ENCODE results near the gene WDR48. TPM values are rescaled to one million over a fixed set of nuclear protein-coding genes. Genes with fewer than 3 reads are reported as not detected.

Gene WDR48
- total and polyA plus RNA-seq, 2 experiments from 2014 or later: 27.2 to 54.3 TPM

DNA sequence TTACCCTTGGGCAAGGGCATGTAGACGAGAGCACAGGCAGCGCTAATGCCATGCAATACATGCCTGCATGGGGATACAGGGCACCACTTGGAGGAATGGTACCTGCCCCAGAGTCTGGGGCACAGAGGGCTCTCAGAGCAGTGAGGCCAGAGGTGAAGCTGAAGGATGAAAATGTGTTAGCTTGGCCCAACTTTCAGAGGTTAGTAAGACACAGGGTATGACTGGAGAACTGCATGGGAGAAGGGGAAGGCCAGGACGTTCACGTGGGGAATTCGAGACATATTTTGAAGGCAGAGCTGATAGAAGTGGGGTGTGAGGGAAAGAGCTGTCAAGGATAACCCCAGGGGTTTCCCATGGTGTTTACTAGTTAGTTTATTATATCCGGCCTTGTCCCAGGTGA, 82.0 kb downstream of the WDR48 start:
- H3K79me2 ChIP-seq (replicated peaks; ENCODE audit: insufficient read depth): no peaks in the 10 kb centered on the region
- H3K4me1 Mint-ChIP-seq: no peaks in the 10 kb centered on the region; the same call in 2 of the 3 replicates
- DNase-seq (ENCODE audit: low spot score) (no peak), ATAC-seq (no peak)
- H3K27me3 Mint-ChIP-seq (ENCODE audit: insufficient read depth, low read depth, poor library complexity): peaks cover 5% of the 10 kb centered on the region
- no peaks in the 10 kb centered on the region for H3K36me3 Mint-ChIP-seq (ENCODE audit: low read depth)
- TF ChIP-seq, protein P1, sequence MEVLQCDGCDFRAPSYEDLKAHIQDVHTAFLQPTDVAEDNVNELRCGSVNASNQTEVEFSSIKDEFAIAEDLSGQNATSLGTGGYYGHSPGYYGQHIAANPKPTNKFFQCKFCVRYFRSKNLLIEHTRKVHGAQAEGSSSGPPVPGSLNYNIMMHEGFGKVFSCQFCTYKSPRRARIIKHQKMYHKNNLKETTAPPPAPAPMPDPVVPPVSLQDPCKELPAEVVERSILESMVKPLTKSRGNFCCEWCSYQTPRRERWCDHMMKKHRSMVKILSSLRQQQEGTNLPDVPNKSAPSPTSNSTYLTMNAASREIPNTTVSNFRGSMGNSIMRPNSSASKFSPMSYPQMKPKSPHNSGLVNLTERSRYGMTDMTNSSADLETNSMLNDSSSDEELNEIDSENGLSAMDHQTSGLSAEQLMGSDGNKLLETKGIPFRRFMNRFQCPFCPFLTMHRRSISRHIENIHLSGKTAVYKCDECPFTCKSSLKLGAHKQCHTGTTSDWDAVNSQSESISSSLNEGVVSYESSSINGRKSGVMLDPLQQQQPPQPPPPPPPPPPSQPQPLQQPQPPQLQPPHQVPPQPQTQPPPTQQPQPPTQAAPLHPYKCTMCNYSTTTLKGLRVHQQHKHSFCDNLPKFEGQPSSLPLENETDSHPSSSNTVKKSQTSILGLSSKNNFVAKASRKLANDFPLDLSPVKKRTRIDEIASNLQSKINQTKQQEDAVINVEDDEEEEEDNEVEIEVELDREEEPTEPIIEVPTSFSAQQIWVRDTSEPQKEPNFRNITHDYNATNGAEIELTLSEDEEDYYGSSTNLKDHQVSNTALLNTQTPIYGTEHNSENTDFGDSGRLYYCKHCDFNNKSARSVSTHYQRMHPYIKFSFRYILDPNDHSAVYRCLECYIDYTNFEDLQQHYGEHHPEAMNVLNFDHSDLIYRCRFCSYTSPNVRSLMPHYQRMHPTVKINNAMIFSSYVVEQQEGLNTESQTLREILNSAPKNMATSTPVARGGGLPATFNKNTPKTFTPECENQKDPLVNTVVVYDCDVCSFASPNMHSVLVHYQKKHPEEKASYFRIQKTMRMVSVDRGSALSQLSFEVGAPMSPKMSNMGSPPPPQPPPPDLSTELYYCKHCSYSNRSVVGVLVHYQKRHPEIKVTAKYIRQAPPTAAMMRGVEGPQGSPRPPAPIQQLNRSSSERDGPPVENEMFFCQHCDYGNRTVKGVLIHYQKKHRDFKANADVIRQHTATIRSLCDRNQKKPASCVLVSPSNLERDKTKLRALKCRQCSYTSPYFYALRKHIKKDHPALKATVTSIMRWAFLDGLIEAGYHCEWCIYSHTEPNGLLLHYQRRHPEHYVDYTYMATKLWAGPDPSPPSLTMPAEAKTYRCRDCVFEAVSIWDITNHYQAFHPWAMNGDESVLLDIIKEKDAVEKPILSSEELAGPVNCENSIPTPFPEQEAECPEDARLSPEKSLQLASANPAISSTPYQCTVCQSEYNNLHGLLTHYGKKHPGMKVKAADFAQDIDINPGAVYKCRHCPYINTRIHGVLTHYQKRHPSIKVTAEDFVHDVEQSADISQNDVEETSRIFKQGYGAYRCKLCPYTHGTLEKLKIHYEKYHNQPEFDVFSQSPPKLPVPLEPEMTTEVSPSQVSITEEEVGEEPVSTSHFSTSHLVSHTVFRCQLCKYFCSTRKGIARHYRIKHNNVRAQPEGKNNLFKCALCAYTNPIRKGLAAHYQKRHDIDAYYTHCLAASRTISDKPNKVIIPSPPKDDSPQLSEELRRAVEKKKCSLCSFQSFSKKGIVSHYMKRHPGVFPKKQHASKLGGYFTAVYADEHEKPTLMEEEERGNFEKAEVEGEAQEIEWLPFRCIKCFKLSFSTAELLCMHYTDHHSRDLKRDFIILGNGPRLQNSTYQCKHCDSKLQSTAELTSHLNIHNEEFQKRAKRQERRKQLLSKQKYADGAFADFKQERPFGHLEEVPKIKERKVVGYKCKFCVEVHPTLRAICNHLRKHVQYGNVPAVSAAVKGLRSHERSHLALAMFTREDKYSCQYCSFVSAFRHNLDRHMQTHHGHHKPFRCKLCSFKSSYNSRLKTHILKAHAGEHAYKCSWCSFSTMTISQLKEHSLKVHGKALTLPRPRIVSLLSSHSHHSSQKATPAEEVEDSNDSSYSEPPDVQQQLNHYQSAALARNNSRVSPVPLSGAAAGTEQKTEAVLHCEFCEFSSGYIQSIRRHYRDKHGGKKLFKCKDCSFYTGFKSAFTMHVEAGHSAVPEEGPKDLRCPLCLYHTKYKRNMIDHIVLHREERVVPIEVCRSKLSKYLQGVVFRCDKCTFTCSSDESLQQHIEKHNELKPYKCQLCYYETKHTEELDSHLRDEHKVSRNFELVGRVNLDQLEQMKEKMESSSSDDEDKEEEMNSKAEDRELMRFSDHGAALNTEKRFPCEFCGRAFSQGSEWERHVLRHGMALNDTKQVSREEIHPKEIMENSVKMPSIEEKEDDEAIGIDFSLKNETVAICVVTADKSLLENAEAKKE (CRISPR knock-in tag; IDR thresholded peaks at IDR 0.05): no peak
- TF ChIP-seq, protein P2, sequence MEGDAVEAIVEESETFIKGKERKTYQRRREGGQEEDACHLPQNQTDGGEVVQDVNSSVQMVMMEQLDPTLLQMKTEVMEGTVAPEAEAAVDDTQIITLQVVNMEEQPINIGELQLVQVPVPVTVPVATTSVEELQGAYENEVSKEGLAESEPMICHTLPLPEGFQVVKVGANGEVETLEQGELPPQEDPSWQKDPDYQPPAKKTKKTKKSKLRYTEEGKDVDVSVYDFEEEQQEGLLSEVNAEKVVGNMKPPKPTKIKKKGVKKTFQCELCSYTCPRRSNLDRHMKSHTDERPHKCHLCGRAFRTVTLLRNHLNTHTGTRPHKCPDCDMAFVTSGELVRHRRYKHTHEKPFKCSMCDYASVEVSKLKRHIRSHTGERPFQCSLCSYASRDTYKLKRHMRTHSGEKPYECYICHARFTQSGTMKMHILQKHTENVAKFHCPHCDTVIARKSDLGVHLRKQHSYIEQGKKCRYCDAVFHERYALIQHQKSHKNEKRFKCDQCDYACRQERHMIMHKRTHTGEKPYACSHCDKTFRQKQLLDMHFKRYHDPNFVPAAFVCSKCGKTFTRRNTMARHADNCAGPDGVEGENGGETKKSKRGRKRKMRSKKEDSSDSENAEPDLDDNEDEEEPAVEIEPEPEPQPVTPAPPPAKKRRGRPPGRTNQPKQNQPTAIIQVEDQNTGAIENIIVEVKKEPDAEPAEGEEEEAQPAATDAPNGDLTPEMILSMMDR (conservative IDR thresholded peaks at IDR 0.05; ENCODE audit: low read depth in 2 of 2): no peak
- TF ChIP-seq ZNF331 (CRISPR knock-in tag; IDR thresholded peaks at IDR 0.05; ENCODE audit: low read depth): no peak
- no peak for TF ChIP-seq CREB1 (CRISPR knock-in tag; IDR thresholded peaks at IDR 0.05; ENCODE audit: low read depth)
- TF ChIP-seq, protein P3, sequence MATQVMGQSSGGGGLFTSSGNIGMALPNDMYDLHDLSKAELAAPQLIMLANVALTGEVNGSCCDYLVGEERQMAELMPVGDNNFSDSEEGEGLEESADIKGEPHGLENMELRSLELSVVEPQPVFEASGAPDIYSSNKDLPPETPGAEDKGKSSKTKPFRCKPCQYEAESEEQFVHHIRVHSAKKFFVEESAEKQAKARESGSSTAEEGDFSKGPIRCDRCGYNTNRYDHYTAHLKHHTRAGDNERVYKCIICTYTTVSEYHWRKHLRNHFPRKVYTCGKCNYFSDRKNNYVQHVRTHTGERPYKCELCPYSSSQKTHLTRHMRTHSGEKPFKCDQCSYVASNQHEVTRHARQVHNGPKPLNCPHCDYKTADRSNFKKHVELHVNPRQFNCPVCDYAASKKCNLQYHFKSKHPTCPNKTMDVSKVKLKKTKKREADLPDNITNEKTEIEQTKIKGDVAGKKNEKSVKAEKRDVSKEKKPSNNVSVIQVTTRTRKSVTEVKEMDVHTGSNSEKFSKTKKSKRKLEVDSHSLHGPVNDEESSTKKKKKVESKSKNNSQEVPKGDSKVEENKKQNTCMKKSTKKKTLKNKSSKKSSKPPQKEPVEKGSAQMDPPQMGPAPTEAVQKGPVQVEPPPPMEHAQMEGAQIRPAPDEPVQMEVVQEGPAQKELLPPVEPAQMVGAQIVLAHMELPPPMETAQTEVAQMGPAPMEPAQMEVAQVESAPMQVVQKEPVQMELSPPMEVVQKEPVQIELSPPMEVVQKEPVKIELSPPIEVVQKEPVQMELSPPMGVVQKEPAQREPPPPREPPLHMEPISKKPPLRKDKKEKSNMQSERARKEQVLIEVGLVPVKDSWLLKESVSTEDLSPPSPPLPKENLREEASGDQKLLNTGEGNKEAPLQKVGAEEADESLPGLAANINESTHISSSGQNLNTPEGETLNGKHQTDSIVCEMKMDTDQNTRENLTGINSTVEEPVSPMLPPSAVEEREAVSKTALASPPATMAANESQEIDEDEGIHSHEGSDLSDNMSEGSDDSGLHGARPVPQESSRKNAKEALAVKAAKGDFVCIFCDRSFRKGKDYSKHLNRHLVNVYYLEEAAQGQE (IDR thresholded peaks at IDR 0.05; ENCODE audit: unreplicated experiment): no peak
- TF ChIP-seq EZH2 (IDR thresholded peaks at IDR 0.05; ENCODE audit: low read depth, unreplicated experiment): no peak
- no peak for TF ChIP-seq POLR2AphosphoS5 (IDR thresholded peaks at IDR 0.05; ENCODE audit: low read depth)
- no peak for TF ChIP-seq STAT1 (IDR thresholded peaks at IDR 0.05; ENCODE audit: unreplicated experiment)
- TF ChIP-seq EZH2phosphoT487 (IDR thresholded peaks at IDR 0.05; ENCODE audit: unreplicated experiment): no peak
- no peak for TF ChIP-seq NANOG (IDR thresholded peaks at IDR 0.05; ENCODE audit: borderline replicate concordance)
- TF ChIP-seq JUNB (IDR thresholded peaks at IDR 0.05; ENCODE audit: unreplicated experiment): no peak
- TF ChIP-seq ZNF114 (CRISPR knock-in tag; IDR thresholded peaks at IDR 0.05): no peak
- TF ChIP-seq, protein P4, sequence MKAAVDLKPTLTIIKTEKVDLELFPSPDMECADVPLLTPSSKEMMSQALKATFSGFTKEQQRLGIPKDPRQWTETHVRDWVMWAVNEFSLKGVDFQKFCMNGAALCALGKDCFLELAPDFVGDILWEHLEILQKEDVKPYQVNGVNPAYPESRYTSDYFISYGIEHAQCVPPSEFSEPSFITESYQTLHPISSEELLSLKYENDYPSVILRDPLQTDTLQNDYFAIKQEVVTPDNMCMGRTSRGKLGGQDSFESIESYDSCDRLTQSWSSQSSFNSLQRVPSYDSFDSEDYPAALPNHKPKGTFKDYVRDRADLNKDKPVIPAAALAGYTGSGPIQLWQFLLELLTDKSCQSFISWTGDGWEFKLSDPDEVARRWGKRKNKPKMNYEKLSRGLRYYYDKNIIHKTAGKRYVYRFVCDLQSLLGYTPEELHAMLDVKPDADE (IDR thresholded peaks at IDR 0.05): no peak
- no peak overlapping the region for H3K4me2 ChIP-seq
- no peaks in the 10 kb centered on the region for H3F3A ChIP-seq (replicated peaks; ENCODE audit: low read depth)
- no peak overlapping the region for H3K4me3 Mint-ChIP-seq
- H4K20me1 ChIP-seq (replicated peaks; ENCODE audit: insufficient read depth): no peaks in the 10 kb centered on the region
- H3K9me2 ChIP-seq (ENCODE audit: insufficient read depth): no peaks in the 10 kb centered on the region
- H3K27me3 ChIP-seq (ENCODE audit: insufficient read depth): no peaks in the 10 kb centered on the region
- no peaks in the 10 kb centered on the region for H3K9me3 Mint-ChIP-seq
- no peaks in the 10 kb centered on the region for H3K4me1 ChIP-seq (ENCODE audit: insufficient read depth)
- H3K27ac Mint-ChIP-seq: no peak overlapping the region
- H3K4me3 ChIP-seq: no peak overlapping the region
- no peak overlapping the region for H2AFZ ChIP-seq
- H3K36me3 ChIP-seq (ENCODE audit: insufficient read depth): no peaks in the 10 kb centered on the region
- H3K27ac ChIP-seq (ENCODE audit: low read depth): no peak overlapping the region

Data from GM23338 (cell line).